Suprapubic skin (tissue), 4 donors: Measurements from ENCODE around the gene SLC22A31. TPM values are rescaled to one million over a fixed set of nuclear protein-coding genes. Genes with fewer than 3 reads are reported as not detected.

Experiments used
- DNase-seq, 2 donors: peaks; one replicate each; pipeline ENCODE4 v3.0.0-alpha.2; 2019; ENCODE audit warnings: low spot score in 2 of 2
- H3K27ac ChIP-seq: fragments of 200-600 bp; sonication (generic); one replicate; pipeline ENCODE4 v1.5.1; 2019
- H3K27me3 ChIP-seq: fragments of 200-600 bp; sonication (generic); one replicate; pipeline ENCODE4 v1.5.1; 2019
- H3K36me3 ChIP-seq: fragments of 200-600 bp; sonication (generic); one replicate; pipeline ENCODE4 v1.5.1; 2019
- H3K4me1 ChIP-seq: fragments of 200-600 bp; sonication (generic); one replicate; pipeline ENCODE4 v1.5.1; 2019
- H3K4me3 ChIP-seq: fragments of 200-600 bp; sonication (generic); one replicate; pipeline ENCODE4 v1.5.1; 2019; ENCODE audit warnings: mild to moderate bottlenecking
- H3K9me3 ChIP-seq: fragments of 200-600 bp; sonication (generic); one replicate; pipeline ENCODE4 v1.5.1; 2019
- CTCF ChIP-seq, 2 donors: fragments of 200-600 bp in 1 of 2; fragments of 450-650 bp in 1 of 2; sonication (generic) in 1 of 2; IDR thresholded peaks; one replicate each; pipeline ENCODE4 v1.5.1; 2016 to 2019; ENCODE audit warnings: antibody characterized with exemption in 2 of 2, mild to moderate bottlenecking in 1 of 2, moderate library complexity in 1 of 2
- EP300 ChIP-seq: sonication (generic); formaldehyde crosslinking; IDR thresholded peaks from one replicate; pipeline ENCODE4 v1.6.1; 2017; ENCODE audit warnings: antibody characterized with exemption
- POLR2A ChIP-seq, 2 donors: fragments of 450-650 bp; IDR thresholded peaks; one replicate each; pipeline ENCODE4 v1.6.1; 2017; ENCODE audit warnings: antibody characterized with exemption in 2 of 2, mild to moderate bottlenecking in 2 of 2, moderate library complexity in 2 of 2
- POLR2AphosphoS5 ChIP-seq, 3 donors: sonication (generic); formaldehyde crosslinking; IDR thresholded peaks; one replicate each; pipeline ENCODE4 v1.6.1; 2017; ENCODE audit warnings: antibody characterized with exemption in 3 of 3
- WGBS: methylation state at CpG from one replicate; pipeline ENCODE4 v1.1.5; 2018; 5-methylcytosine and 5-hydroxymethylcytosine counted together
- total RNA-seq, 4 donors: library from RNA; depleted of rRNA; stranded (reverse); fragments of >200 nt; gene quantifications; one replicate each; pipeline ENCODE4 v1.1.0, GENCODE V29; 2016

Gene SLC22A31
- total RNA-seq, 4 donors from 2014 or later = 0.72 to 6.6 (median 4.7) TPM

- Histone ChIP-seq H3K27ac (no peak overlapping the region), H3K4me3 (no peak overlapping the region), H3K36me3 (no peaks in the 10 kb centered on the region), H3K4me1 (peaks cover 11% of the 10 kb centered on the region), H3K9me3 (no peaks in the 10 kb centered on the region), H3K27me3 (peaks cover 68% of the 10 kb centered on the region)
- DNase-seq = no peak
- TF ChIP-seq CTCF (IDR thresholded peaks at IDR 0.05) (no peak), EP300 (no peak), POLR2A (IDR thresholded peaks at IDR 0.05) (no peak), POLR2AphosphoS5 (IDR thresholded peaks at IDR 0.05) (no peak)
- WGBS = 66% methylated on average over 15 of the region's 15 CpGs
These were observed 35.9 kb downstream of the SLC22A31 start for GRCh38 chr16:89164436-89164835.

GRCh38 chr16:89163297-89163696, 37.0 kb downstream of the SLC22A31 start:
- 81% methylated on average over 9 of the region's 9 CpGs for WGBS
- TF ChIP-seq POLR2AphosphoS5 (IDR thresholded peaks at IDR 0.05) (no peak), EP300 (no peak), CTCF (IDR thresholded peaks at IDR 0.05) (no peak), POLR2A (IDR thresholded peaks at IDR 0.05) (no peak)
- H3K27me3 ChIP-seq = peaks cover 62% of the 10 kb centered on the region

GRCh38 chr16:89161763-89162713, 38.3 kb downstream of the SLC22A31 start:
- no peak for DNase-seq
- H3K4me3 ChIP-seq = no peak overlapping the region
- no peaks in the 10 kb centered on the region for H3K36me3 ChIP-seq
- TF ChIP-seq EP300 = no peak
- TF ChIP-seq POLR2A (IDR thresholded peaks at IDR 0.05) = no peak
- TF ChIP-seq POLR2AphosphoS5 (IDR thresholded peaks at IDR 0.05) = no peak
- TF ChIP-seq CTCF (IDR thresholded peaks at IDR 0.05) = no peak
- peaks cover 6% of the 10 kb centered on the region for H3K4me1 ChIP-seq
- 81% methylated on average over 25 of the region's 40 CpGs for WGBS
- no peak overlapping the region for H3K27ac ChIP-seq
- no peaks in the 10 kb centered on the region for H3K9me3 ChIP-seq
- peaks cover 49% of the 10 kb centered on the region for H3K27me3 ChIP-seq

More at GRCh38 chr16:89163297-89163696, 37.0 kb downstream of the SLC22A31 start:
- H3K9me3 ChIP-seq = no peaks in the 10 kb centered on the region
- no peak overlapping the region for H3K4me3 ChIP-seq
- no peaks in the 10 kb centered on the region for H3K36me3 ChIP-seq
- no peak for DNase-seq
- H3K27ac ChIP-seq = no peak overlapping the region
- H3K4me1 ChIP-seq = peaks cover 11% of the 10 kb centered on the region

GRCh38 chr16:89160977-89161701, 39.2 kb downstream of the SLC22A31 start:
- Histone ChIP-seq H3K36me3 (no peaks in the 10 kb centered on the region), H3K4me3 (no peak overlapping the region), H3K27me3 (peaks cover 43% of the 10 kb centered on the region), H3K4me1 (peaks cover 11% of the 10 kb centered on the region), H3K9me3 (no peaks in the 10 kb centered on the region), H3K27ac (no peak overlapping the region)
- 80% methylated on average over 24 of the region's 29 CpGs for WGBS
- TF ChIP-seq POLR2A (IDR thresholded peaks at IDR 0.05) (no peak), POLR2AphosphoS5 (IDR thresholded peaks at IDR 0.05) (no peak), EP300 (no peak), CTCF (IDR thresholded peaks at IDR 0.05) (no peak)
- no peak for DNase-seq
